Activated naive CD8-positive, alpha-beta T cell (primary cell): ENCODE data around the gene APOL2.

Experiments used
- H3K27ac Mint-ChIP-seq: one replicate; pipeline ENCODE4 v1.8.0; 2021; ENCODE audit warnings: mixed read lengths
- H3K27me3 Mint-ChIP-seq: one replicate; pipeline ENCODE4 v1.8.0; 2021; ENCODE audit warnings: mixed read lengths
- H3K36me3 Mint-ChIP-seq: one replicate; pipeline ENCODE4 v1.8.0; 2021; ENCODE audit warnings: mixed read lengths
- H3K4me1 Mint-ChIP-seq: one replicate; pipeline ENCODE4 v1.8.0; 2021; ENCODE audit warnings: low read depth, mixed read lengths
- H3K4me3 Mint-ChIP-seq: one replicate; pipeline ENCODE4 v1.8.0; 2021; ENCODE audit warnings: mild to moderate bottlenecking, mixed read lengths
- H3K9me3 Mint-ChIP-seq: one replicate; pipeline ENCODE4 v1.8.0; 2021; ENCODE audit warnings: low read depth, mixed read lengths

The APOL2 gene, protein sequence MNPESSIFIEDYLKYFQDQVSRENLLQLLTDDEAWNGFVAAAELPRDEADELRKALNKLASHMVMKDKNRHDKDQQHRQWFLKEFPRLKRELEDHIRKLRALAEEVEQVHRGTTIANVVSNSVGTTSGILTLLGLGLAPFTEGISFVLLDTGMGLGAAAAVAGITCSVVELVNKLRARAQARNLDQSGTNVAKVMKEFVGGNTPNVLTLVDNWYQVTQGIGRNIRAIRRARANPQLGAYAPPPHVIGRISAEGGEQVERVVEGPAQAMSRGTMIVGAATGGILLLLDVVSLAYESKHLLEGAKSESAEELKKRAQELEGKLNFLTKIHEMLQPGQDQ

DNA sequence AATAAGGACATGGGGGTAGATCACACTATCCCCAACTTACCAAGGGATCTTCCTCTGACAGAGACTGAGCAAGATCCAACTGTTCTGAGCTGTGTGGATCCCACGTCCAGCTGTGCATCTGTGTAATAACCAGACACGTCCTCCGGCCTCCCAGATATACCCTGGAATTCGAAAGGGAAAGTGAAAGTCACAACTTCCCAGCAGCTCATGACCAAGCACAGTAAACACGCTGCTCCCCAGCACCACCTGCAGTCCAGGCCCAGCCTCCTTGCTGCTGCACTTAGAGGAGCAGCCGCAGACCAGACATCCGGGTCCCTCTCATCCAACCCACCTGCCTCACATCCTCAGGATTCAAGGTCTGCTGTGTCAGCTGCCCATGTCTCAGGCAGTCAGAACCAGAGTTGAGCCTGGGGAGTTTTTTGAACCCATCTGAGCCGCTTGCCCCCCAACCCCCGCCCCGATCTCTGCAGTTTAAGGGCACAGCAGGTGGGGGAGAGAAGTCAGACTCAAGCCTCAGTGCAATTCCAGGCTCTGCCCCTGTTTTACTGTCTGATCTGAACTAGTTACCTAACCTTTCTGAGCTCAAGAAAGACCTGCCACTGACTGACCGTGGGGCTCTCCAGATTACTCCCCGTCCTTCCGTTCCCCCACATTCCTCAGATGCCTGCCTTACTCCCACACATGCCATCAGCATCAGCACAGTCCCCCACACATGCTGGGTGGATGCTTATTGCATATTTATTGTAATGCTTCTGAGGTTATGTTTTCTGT is at the start of gene APOL2:
Gene APOL2 (minus strand): TSS at position 127 of the 771 bp plus-strand sequence. CDS start 6,365 bp downstream, outside the sequence.
- Mint-ChIP-seq H3K4me3 (peak within 1 kb of the TSS; percentile 96), H3K27me3 (no peaks in the 10 kb centered on the region), H3K9me3 (peaks cover 4% of the 10 kb centered on the region), H3K4me1 (peaks cover 50% of the 10 kb centered on the region), H3K27ac (peak within 1 kb of the TSS; percentile 98), H3K36me3 (peaks cover 16% of the 10 kb centered on the region)

DNA sequence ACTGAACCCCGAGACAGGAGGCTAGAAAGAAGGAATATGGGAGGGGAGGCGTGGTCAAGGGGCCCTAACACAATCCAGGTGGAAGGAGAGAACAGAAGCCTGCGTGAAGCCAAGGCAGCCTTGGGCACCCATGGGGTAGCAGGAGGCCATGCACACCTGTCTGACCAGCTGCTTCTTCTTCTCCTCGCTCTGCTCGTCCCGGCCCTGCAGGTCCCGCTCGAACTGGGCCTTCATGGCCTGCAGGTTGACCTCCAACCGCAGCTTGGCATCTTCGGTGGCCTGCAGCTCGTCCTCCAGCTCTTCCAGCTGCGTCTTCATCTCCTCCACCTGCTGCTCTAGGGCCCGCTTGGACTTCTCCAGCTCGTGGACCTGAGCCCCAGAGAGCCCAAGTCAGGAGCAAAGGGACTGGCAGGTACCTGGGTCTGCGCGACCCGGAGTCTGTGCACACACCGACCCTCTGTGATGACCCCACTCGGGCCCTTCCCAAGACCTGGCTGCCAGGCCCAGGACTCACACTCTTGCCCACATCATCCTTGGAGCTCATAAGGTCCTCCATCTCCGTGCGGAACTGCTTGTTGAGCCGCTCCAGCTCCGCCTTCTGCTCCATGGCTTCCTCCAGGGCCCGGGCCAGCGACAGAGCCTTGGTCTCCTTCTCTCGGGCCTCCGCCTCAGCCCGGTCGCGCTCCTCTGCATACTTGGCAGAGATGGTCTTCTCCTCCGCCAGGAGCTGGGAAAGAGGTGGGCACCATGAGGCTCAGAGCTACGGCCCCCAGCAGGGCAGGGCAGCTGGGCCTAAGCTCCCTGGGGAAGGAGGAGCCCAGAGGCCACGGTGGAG is 49.5 kb upstream of the APOL2 start:
- H3K9me3 Mint-ChIP-seq: no peaks in the 10 kb centered on the region
- peaks cover 52% of the 10 kb centered on the region for H3K4me1 Mint-ChIP-seq
- H3K27me3 Mint-ChIP-seq: no peaks in the 10 kb centered on the region
- no peak overlapping the region for H3K4me3 Mint-ChIP-seq
- H3K27ac Mint-ChIP-seq: peak overlapping the region; percentile 81
- peaks cover 10% of the 10 kb centered on the region for H3K36me3 Mint-ChIP-seq

- Mint-ChIP-seq H3K36me3 (peaks cover 10% of the 10 kb centered on the region), H3K4me3 (no peak overlapping the region), H3K27ac (peak overlapping the region; percentile 81), H3K9me3 (no peaks in the 10 kb centered on the region), H3K27me3 (no peaks in the 10 kb centered on the region), H3K4me1 (peaks cover 50% of the 10 kb centered on the region)
These were observed 48.7 kb upstream of the APOL2 start for GRCh38 chr22:36287881-36288515.

DNA sequence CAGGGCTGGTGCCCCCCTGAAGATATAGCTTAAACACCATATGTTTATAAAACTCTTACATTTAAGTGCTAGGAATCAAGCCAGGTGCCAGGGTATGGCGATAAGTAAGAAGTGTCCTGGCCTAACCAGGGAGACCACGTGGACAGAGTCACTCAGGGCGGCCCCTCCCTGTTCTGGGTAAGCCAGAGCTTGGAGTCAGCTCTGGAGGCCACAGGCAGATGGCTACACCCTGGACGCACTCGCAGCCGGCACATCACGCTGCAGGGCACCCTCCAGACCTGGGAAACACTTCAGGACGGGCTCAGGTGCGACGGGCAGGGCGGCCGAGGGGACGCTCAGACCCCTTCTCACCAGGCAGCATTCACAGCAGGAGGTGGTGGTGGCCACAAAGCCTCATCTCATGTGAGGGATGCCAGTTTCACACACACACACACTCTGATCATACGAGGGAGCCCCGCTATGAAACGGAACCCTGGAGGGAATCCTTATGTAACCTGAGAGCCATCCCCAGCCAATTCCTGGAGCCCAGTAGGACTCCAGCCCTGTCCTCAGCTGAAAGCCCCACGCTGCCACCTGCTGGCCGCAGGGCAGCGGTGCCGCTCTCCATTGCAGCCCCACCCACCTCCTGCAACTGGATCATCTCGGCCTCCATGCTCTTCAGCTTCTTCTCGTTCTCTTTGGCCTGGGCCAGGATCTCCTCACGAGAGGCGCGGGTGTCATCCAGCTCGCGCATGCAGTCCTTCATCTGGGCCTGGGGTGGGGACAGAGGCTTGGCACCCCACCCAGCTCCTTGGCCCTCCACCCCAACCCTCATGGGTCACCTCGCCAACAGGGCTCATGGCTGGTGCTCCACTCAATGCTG is 47.0 kb upstream of the APOL2 start:
- peaks cover 4% of the 10 kb centered on the region for H3K36me3 Mint-ChIP-seq
- H3K27me3 Mint-ChIP-seq: no peaks in the 10 kb centered on the region
- no peak overlapping the region for H3K4me3 Mint-ChIP-seq
- H3K27ac Mint-ChIP-seq: peak overlapping the region; percentile 91
- peaks cover 38% of the 10 kb centered on the region for H3K4me1 Mint-ChIP-seq
- H3K9me3 Mint-ChIP-seq: no peaks in the 10 kb centered on the region

GRCh38 chr22:36285545-36285944 is 46.2 kb upstream of the APOL2 start:
- H3K27ac Mint-ChIP-seq: no peak overlapping the region
- H3K4me1 Mint-ChIP-seq: peaks cover 35% of the 10 kb centered on the region

GRCh38 chr22:36285017-36285416 is 45.7 kb upstream of the APOL2 start:
- Mint-ChIP-seq H3K36me3 (peaks cover 4% of the 10 kb centered on the region), H3K27me3 (no peaks in the 10 kb centered on the region), H3K27ac (no peak overlapping the region), H3K4me1 (peaks cover 34% of the 10 kb centered on the region), H3K4me3 (no peak overlapping the region), H3K9me3 (no peaks in the 10 kb centered on the region)

More at GRCh38 chr22:36285545-36285944, 46.2 kb upstream of the APOL2 start:
- no peaks in the 10 kb centered on the region for H3K9me3 Mint-ChIP-seq
- no peaks in the 10 kb centered on the region for H3K27me3 Mint-ChIP-seq
- peaks cover 4% of the 10 kb centered on the region for H3K36me3 Mint-ChIP-seq
- no peak overlapping the region for H3K4me3 Mint-ChIP-seq

DNA sequence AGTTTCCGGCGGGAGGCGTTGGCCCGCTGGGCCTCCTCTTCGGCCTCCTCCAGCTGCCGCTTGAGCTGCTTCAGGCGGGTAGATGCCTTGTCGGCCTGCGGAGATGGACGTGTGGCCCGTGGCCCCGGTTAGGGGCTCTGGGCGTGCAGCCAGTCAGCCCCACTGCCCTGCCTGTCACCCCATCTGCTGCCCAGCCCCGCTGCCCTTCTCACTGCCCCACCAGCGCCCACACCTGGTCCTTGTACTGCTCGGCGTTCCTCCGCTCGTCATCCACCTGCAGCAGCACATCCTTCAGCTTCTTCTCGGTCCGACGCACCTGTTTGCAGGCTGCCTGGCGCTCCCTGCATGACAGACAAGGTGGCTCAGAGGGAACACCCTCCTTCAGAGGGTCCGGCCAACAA is 44.8 kb upstream of the APOL2 start:
- Mint-ChIP-seq H3K4me3 (no peak overlapping the region), H3K4me1 (peaks cover 27% of the 10 kb centered on the region), H3K27ac (peak overlapping the region; percentile 68), H3K36me3 (peaks cover 1% of the 10 kb centered on the region), H3K9me3 (no peaks in the 10 kb centered on the region), H3K27me3 (no peaks in the 10 kb centered on the region)

- Mint-ChIP-seq H3K9me3 (no peaks in the 10 kb centered on the region), H3K4me1 (peaks cover 22% of the 10 kb centered on the region), H3K27me3 (no peaks in the 10 kb centered on the region), H3K4me3 (no peak overlapping the region), H3K36me3 (peaks cover 2% of the 10 kb centered on the region), H3K27ac (no peak overlapping the region)
These were observed 43.1 kb upstream of the APOL2 start for GRCh38 chr22:36282328-36282831.

- Mint-ChIP-seq H3K9me3 (no peaks in the 10 kb centered on the region), H3K4me1 (peaks cover 19% of the 10 kb centered on the region), H3K27ac (peak overlapping the region; percentile 70), H3K36me3 (peaks cover 2% of the 10 kb centered on the region), H3K4me3 (no peak overlapping the region), H3K27me3 (no peaks in the 10 kb centered on the region)
These were observed 42.5 kb upstream of the APOL2 start for GRCh38 chr22:36281781-36282327.

GRCh38 chr22:36280379-36280778 is 41.1 kb upstream of the APOL2 start:
- H3K4me3 Mint-ChIP-seq: no peak overlapping the region
- H3K36me3 Mint-ChIP-seq: peaks cover 2% of the 10 kb centered on the region
- peaks cover 22% of the 10 kb centered on the region for H3K4me1 Mint-ChIP-seq
- H3K27ac Mint-ChIP-seq: peak overlapping the region; percentile 54
- H3K9me3 Mint-ChIP-seq: no peaks in the 10 kb centered on the region
- H3K27me3 Mint-ChIP-seq: no peaks in the 10 kb centered on the region

DNA sequence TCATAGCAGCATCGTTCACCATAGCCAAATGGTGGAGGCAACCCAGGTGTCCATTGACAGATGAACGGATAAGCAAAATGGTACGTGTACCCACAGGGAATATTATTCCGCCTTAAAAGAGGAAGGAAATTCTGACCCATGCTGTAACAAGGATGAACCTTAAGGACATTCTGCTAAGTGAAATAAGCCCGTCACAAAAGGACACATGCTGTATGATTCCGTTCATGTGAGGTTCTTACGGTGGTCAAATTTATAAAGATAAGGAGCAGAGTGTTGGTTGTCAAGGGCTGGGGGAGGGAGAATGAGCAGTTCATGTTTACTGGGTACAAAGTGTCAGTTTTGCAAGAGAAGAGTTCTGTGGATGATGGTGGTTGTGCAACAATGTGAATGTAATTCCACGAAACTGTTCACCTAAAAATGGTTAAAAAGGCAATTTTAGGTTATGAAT is 39.9 kb upstream of the APOL2 start:
- peaks cover 22% of the 10 kb centered on the region for H3K4me1 Mint-ChIP-seq
- H3K4me3 Mint-ChIP-seq: no peak overlapping the region
- peak overlapping the region; percentile 41 for H3K27ac Mint-ChIP-seq
- peaks cover 2% of the 10 kb centered on the region for H3K36me3 Mint-ChIP-seq
- H3K9me3 Mint-ChIP-seq: no peaks in the 10 kb centered on the region
- H3K27me3 Mint-ChIP-seq: no peaks in the 10 kb centered on the region

DNA sequence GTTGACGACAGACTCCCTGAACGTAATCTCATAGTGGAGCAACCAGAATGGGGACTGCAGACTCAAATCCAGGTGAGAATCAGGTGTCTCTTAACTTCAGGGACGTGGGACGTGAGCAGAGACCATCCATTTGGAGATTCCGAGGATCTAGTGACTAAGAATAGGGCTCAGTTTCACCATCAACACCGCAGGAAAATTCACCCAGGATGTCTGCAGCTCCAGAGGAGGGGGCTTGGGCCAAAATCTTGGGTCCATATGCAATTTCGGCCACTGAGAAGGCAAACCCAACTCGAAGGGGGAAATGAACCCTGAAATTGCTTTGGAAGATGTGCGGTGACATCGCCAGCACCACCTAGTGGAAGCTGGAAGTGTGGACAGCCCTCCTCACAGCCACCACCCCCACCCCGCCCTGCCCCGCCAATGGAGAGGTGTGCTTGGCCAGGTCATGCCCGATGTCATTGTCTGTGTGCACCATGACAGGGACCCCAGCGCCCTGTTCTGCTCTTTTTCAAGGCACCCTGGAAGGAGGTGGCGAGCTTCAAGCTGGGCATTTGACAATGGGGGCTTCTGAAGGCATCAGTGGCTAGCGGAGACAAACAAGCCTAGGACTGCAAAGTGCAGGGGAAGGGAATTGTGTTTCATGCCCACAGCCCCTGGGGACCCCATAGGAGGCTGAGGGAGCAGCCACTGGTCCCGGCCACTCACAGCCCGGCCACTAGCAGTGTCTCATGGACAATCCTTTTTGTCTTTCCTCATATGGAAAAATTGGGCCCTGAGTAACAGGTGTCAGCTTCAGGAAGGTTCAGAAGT is 38.4 kb upstream of the APOL2 start:
- Mint-ChIP-seq H3K36me3 (peaks cover 2% of the 10 kb centered on the region), H3K4me3 (no peak overlapping the region), H3K4me1 (peaks cover 22% of the 10 kb centered on the region), H3K27me3 (no peaks in the 10 kb centered on the region), H3K9me3 (no peaks in the 10 kb centered on the region), H3K27ac (peak overlapping the region; percentile 88)

DNA sequence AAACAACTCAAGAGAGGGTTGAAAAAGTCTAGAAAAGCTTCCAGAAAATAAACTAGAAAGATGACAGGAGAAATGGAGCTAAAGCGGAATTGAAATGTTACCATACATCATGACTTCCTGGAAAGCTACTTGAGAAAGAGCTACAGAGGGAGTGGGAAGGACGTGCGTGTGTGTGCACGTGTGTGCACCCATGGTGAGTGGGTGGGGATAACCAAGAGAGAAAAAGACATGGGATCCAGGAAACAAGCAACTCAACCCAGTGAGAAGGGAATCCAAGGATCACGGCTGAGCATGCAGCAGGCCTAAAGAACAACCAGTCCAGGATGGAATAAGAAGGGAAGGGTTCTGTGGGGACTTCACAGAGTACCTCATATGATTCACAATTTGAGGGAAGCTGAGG is 35.2 kb upstream of the APOL2 start:
- no peaks in the 10 kb centered on the region for H3K9me3 Mint-ChIP-seq
- peaks cover 22% of the 10 kb centered on the region for H3K4me1 Mint-ChIP-seq
- H3K27ac Mint-ChIP-seq: no peak overlapping the region
- H3K27me3 Mint-ChIP-seq: no peaks in the 10 kb centered on the region
- H3K36me3 Mint-ChIP-seq: peaks cover 2% of the 10 kb centered on the region
- no peak overlapping the region for H3K4me3 Mint-ChIP-seq
